GM18951 (cell line): ENCODE measurements around the gene PLEKHJ1.

Source experiments
- POLR2A ChIP-seq: IDR thresholded peaks from 4 replicates; pipeline ENCODE4 v1.6.1; 2011; ENCODE audit warnings: mild to moderate bottlenecking; ENCODE audit not compliant: insufficient read length, insufficient read depth; ENCODE audit errors: extremely low read depth
- in situ Hi-C: fragments of 300-500 bp; cut with MboI; formaldehyde crosslinking; loops from one replicate; pipeline ENCODE4 v1.12.0; 2022; ENCODE audit warnings: low sequenced_read_pairs, mixed read lengths, inconsistent platforms; ENCODE audit not compliant: unreplicated experiment

The PLEKHJ1 gene

DNA sequence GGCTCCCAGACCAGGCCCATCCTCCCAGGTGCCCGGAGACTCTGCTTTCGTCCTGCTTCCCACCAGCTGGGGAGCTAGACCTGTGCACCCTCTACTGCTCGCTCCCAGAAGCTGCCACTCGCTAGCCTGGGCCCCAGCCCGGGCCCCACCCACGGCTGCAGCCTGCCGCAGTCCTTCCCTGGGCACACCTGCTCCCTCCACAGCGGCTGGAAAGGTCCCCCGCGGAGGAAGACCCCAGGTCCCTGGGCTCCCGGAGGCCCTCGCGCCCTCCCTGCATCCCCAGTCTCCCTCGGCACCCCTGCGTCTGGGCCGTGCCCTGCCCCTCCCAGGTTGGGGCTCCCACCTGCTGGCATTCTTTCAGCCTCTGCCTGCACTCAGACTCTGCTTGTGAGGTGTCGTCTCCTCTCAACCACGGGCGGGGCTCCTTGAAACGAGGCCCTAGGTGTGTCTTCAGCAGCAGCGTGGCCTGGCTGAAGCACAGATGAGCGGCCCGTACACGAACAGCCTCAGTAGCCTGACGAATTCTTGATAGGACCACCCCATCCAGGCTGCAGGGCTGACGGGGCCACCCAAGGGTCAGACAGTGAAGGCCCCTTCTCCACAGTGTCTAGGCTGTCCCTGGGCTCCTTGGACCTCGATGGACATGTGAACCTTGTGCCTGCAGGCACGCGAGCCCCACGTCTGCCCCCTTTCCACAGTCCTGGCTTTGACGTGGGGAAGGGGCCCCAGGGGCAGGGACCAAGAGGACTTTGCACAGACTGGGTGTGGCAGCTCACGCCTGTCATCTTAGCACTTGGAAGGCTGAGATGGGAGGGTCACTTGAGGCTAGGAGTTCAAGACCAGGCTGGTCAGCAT is 44.4 kb downstream of the PLEKHJ1 start:
- no peak for TF ChIP-seq POLR2A
- in situ Hi-C loops, result no loop called here

DNA sequence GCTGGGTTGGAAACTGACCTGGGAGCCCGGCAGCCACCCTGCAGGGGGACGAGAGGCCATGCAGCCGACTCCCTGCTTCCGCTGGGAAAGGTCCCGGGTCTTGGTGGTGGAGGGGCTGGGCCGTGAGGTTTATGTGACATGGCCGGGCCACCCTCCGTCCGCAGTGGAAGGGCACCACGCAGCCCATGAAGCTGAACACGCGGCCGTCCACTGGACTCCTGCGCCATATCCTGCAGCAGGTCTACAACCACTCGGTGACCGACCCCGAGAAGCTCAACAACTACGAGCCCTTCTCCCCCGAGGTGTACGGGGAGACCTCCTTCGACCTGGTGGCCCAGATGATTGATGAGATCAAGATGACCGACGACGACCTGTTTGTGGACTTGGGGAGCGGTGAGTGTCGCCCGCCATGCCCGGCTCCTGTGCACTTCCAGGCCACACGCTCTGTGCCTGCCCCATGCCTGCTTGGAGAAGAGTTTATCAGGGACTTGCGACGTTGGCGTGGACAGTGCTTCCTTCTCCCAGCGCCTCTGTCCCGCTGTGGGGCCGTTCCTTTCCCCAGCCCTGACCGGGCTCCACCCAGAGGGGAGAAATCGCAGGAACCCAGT is 45.2 kb downstream of the PLEKHJ1 start:
- in situ Hi-C loops, result no loop called here
- TF ChIP-seq POLR2A, result no peak

GRCh38 chr19:2189880-2190279 is 46.2 kb downstream of the PLEKHJ1 start:
- TF ChIP-seq POLR2A, result no peak
- in situ Hi-C loops, result no loop called here

GRCh38 chr19:2188708-2189385 is 47.3 kb downstream of the PLEKHJ1 start:
- in situ Hi-C loops, result no loop called here

GRCh38 chr19:2187159-2187558 is 49.0 kb downstream of the PLEKHJ1 start:
- no peak for TF ChIP-seq POLR2A
- in situ Hi-C loops, result no loop called here

More at GRCh38 chr19:2188708-2189385, 47.3 kb downstream of the PLEKHJ1 start:
- no peak for TF ChIP-seq POLR2A

DNA sequence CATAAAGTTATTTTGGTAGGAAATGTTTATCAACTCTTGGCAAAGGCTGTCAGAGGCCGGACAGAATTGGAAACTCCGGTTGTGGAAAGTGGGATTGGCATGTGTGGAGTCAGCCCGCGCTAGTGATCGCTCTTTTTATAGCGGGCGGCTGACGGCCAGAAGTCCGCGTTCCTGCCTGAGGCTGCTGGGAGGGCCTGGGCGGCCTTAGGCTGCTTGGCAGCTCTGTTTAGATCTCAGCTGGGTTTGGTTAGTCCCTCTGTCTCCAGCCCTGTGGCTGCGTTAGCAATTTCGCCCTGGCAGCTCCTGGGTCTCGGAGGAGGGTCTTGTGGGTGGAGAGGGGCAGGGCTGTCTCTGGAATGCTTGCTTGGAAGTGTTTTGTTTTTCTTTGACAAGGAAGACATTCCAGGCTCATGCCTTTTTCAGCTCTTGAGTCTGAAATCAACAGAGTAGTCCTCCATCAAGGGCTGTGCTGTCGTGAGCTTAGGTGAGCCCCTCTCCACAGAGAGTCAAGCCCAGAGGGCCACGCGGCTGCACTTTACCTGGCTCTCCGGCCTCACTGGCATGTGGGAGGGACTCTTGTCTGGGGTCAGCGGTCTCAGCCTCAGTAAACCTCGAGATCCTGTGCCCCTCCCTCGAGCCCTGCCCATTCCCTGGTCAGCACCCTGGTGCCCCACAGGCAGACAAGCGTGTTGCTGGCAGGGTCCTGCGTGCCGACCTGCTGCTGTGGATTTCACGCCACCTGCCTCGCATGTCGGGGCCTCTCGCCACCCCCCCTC is 49.9 kb downstream of the PLEKHJ1 start:
- in situ Hi-C loops, result no loop called here
- no peak for TF ChIP-seq POLR2A

DNA sequence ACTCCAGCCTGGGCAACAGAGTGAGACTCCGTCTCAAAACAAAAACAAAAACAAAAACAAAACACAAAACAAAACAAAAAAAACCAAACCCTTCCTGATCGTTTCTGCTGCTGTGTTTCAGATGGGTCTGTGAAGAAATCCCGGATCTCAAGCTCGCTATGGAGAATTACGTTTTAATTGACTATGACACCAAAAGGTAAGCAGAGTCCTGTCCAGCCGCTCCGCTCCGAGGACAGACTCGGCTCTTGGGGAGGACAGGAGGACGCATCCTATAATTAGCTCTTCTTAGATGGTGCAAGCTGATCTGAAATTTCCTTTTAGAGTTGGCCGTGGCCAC is 50.4 kb downstream of the PLEKHJ1 start:
- in situ Hi-C loops, result no loop called here
- no peak for TF ChIP-seq POLR2A

DNA sequence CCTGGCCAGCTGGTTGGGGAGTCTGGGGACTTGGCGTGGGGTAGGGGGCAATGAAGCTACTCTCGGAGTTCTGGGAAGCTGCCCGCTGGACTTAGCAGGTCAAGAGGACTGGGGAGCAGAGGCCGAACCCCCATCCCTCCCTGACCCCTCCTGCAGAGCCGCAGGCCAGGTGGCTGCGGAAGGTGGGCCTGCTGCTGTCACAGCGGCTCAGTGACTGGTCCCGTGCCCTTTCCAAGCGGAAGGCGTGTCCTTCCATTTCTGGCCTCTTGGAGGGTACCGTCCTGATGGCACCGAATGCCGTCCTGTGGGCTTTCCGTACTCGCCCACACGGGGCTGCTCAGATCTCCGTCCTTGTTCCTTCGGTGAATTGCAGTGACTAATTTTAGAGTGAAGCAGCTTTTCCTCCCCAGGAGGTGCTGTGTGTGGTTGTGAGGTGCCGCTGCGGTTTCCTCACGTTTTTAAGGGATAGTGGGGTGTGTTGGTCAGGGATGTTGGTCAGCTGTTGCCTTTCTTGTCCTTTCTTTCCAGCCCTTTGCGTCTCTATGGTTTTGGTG is 51.6 kb downstream of the PLEKHJ1 start:
- no peak for TF ChIP-seq POLR2A
- in situ Hi-C loops, result no loop called here
